GM23338 (cell line): ENCODE measurements around the gene LARGE1. TPM values are rescaled to one million over a fixed set of nuclear protein-coding genes. Genes with fewer than 3 reads are reported as not detected.
A peak's percentile ranks its signal among the peaks of the same experiment; 100 is the strongest.

Experiments
- ATAC-seq: fragments of 200-7000 bp; cut with Tn5 transposase; 3 replicates; pipeline ENCODE4 v1.9.1; 2020
- DNase-seq: peaks from one replicate; pipeline ENCODE4 v3.0.0-alpha.2; 2015; ENCODE audit warnings: low spot score
- H2AFZ ChIP-seq: fragments of 200-600 bp; sonication (generic); 2 replicates; pipeline ENCODE4 v1.8.0; 2016; ENCODE audit warnings: antibody characterized with exemption, mild to moderate bottlenecking, moderate library complexity
- H3F3A ChIP-seq: fragments of 200-600 bp; sonication (generic); replicated peaks from 2 replicates; pipeline ENCODE4 v1.8.0; 2017; ENCODE audit warnings: antibody characterized with exemption, mixed run types, low read depth
- H3K27ac ChIP-seq: fragments of 200-600 bp; sonication (generic); 2 replicates; pipeline ENCODE4 v1.6.1; 2016; ENCODE audit warnings: low read depth
- H3K27me3 ChIP-seq: fragments of 200-600 bp; sonication (generic); 2 replicates; pipeline ENCODE4 v1.8.0; 2016; ENCODE audit warnings: mild to moderate bottlenecking, mixed run types, moderate library complexity; ENCODE audit not compliant: insufficient read depth
- H3K36me3 ChIP-seq: fragments of 200-600 bp; sonication (generic); 2 replicates; pipeline ENCODE4 v1.8.0; 2016; ENCODE audit warnings: mild to moderate bottlenecking; ENCODE audit not compliant: insufficient read depth
- H3K4me1 ChIP-seq: fragments of 200-600 bp; sonication (generic); 2 replicates; pipeline ENCODE4 v1.8.0; 2016; ENCODE audit warnings: mild to moderate bottlenecking, moderate library complexity; ENCODE audit not compliant: insufficient read depth
- H3K4me2 ChIP-seq: fragments of 200-600 bp; sonication (generic); 2 replicates; pipeline ENCODE4 v1.7.1; 2017; ENCODE audit warnings: mixed run types
- H3K4me3 ChIP-seq: fragments of 200-600 bp; sonication (generic); 2 replicates; pipeline ENCODE4 v1.6.1; 2016; ENCODE audit warnings: mixed run types
- H3K79me2 ChIP-seq: fragments of 200-600 bp; sonication (generic); replicated peaks from 2 replicates; pipeline ENCODE4 v1.8.0; 2017; ENCODE audit warnings: mild to moderate bottlenecking; ENCODE audit not compliant: insufficient read depth
- H3K9me2 ChIP-seq: fragments of 200-600 bp; sonication (generic); 2 replicates; pipeline ENCODE4 v1.8.0; 2017; ENCODE audit not compliant: insufficient read depth
- H4K20me1 ChIP-seq: fragments of 200-600 bp; sonication (generic); replicated peaks from 2 replicates; pipeline ENCODE4 v1.8.0; 2017; ENCODE audit warnings: mild to moderate bottlenecking; ENCODE audit not compliant: insufficient read depth
- H3K27ac Mint-ChIP-seq: 2 replicates; pipeline ENCODE4 v1.8.0; 2020; ENCODE audit warnings: inconsistent platforms, mild to moderate bottlenecking, moderate library complexity, mixed read lengths
- H3K27me3 Mint-ChIP-seq: 3 replicates; pipeline ENCODE4 v1.8.0; 2022; ENCODE audit warnings: low read depth, mild to moderate bottlenecking, moderate library complexity, mixed read lengths, inconsistent platforms; ENCODE audit not compliant: insufficient read depth, poor library complexity
- H3K36me3 Mint-ChIP-seq: 3 replicates; pipeline ENCODE4 v1.8.0; 2021; ENCODE audit warnings: low read depth, mild to moderate bottlenecking, inconsistent platforms, moderate library complexity, mixed read lengths
- H3K4me1 Mint-ChIP-seq: 3 replicates; pipeline ENCODE4 v1.8.0; 2020; ENCODE audit warnings: mild to moderate bottlenecking, inconsistent platforms, mixed read lengths
- H3K4me3 Mint-ChIP-seq: 3 replicates; pipeline ENCODE4 v1.8.0; 2021; ENCODE audit warnings: moderate library complexity, mild to moderate bottlenecking, inconsistent platforms, mixed read lengths
- H3K9me3 Mint-ChIP-seq: 3 replicates; pipeline ENCODE4 v1.8.0; 2020; ENCODE audit warnings: moderate library complexity, mild to moderate bottlenecking, inconsistent platforms, mixed read lengths
- EZH2 ChIP-seq: fragments of 200-600 bp; sonication (generic); IDR thresholded peaks from one replicate; pipeline ENCODE4 v1.8.0; 2017; ENCODE audit warnings: antibody characterized with exemption, mild to moderate bottlenecking, low read depth; ENCODE audit not compliant: unreplicated experiment
- JUNB ChIP-seq: IDR thresholded peaks from one replicate; pipeline ENCODE4 v1.6.1; 2016; ENCODE audit warnings: antibody characterized with exemption; ENCODE audit not compliant: unreplicated experiment
- NANOG ChIP-seq: IDR thresholded peaks from 2 replicates; pipeline ENCODE4 v1.6.1; 2016; ENCODE audit warnings: antibody characterized with exemption, borderline replicate concordance
- POLR2AphosphoS5 ChIP-seq: IDR thresholded peaks from 2 replicates; pipeline ENCODE4 v1.6.1; 2016; ENCODE audit warnings: antibody characterized with exemption, low read depth
- REST ChIP-seq: IDR thresholded peaks from one replicate; pipeline ENCODE4 v1.6.1; 2018; ENCODE audit warnings: antibody characterized with exemption; ENCODE audit not compliant: unreplicated experiment
- ZNF331 ChIP-seq: fragments of 250-450 bp; sonication (Bioruptor Pico); IDR thresholded peaks from 2 replicates; pipeline ENCODE4 v1.5.0; 2020; ENCODE audit warnings: low read depth, mild to moderate bottlenecking, moderate library complexity
- ZNF462 ChIP-seq: fragments of 250-450 bp; sonication (Bioruptor Pico); IDR thresholded peaks from 2 replicates; pipeline ENCODE4 v1.5.0; 2020; ENCODE audit warnings: mild to moderate bottlenecking, moderate library complexity
- polyA plus RNA-seq: library from polyadenylated mRNA; unstranded; fragments of >200 nt; fragmentation: Nextera tagmentation; extraction: Ambion mirVana; gene quantifications from 2 replicates; pipeline ENCODE4 v1.2.1, GENCODE V29; 2016
- total RNA-seq: library from RNA; depleted of rRNA; stranded (reverse); fragments of >200 nt; shearing (Covaris generic); gene quantifications from 2 replicates; pipeline ENCODE4 v1.2.3, GENCODE V29; 2014

Gene LARGE1
- total and polyA plus RNA-seq, 2 experiments from 2014 or later: 12.8 to 75.6 TPM

GRCh38 chr22:33865248-33865647 lies 55.0 kb downstream of the LARGE1 start:
- Histone ChIP-seq H4K20me1 (peaks cover 50% of the 10 kb centered on the region), H3K4me3 (no peak overlapping the region), H3K9me2 (peaks cover 5% of the 10 kb centered on the region; the same call in 1 of the 2 replicates), H3K79me2 (peaks cover 100% of the 10 kb centered on the region), H2AFZ (no peak overlapping the region), H3K36me3 (no peaks in the 10 kb centered on the region), H3K27ac (0 out of 2 replicates have a peak overlapping the region, but pooled peaks have one; percentile 50), H3F3A (no peaks in the 10 kb centered on the region), H3K4me1 (peaks cover 17% of the 10 kb centered on the region), H3K4me2 (no peak overlapping the region), H3K27me3 (no peaks in the 10 kb centered on the region)
- Mint-ChIP-seq H3K27ac (no peak overlapping the region), H3K9me3 (no peaks in the 10 kb centered on the region), H3K4me3 (no peak overlapping the region), H3K27me3 (peaks cover 10% of the 10 kb centered on the region), H3K4me1 (peaks cover 55% of the 10 kb centered on the region), H3K36me3 (peaks cover 21% of the 10 kb centered on the region; the same call in 2 of the 3 replicates)
- ATAC-seq (no peak), DNase-seq (no peak)
- no peak for TF ChIP-seq REST
- TF ChIP-seq POLR2AphosphoS5: no peak
- TF ChIP-seq ZNF331: no peak
- no peak for TF ChIP-seq NANOG
- no peak for TF ChIP-seq EZH2
- TF ChIP-seq JUNB: no peak

DNA sequence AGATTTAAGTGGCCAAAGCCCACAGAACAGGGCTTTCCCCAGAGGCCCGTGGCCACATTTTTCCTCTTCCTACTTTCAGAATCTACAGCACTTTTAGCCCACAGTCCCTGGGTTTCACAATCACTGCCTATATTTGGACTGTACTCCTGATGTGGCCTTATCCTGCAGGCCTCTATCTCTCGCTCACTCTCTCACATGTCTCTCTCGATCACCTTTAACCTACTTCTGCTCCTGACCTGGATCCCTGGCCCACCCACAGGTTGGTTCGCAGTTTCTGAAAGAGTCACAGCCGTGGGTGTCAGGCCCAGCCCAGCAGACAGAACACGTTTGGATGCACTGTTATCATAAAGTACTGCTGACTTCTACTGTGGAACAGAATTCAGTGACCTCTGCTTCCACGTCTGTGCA lies 55.5 kb downstream of the LARGE1 start:
- Histone ChIP-seq H4K20me1 (peaks cover 48% of the 10 kb centered on the region), H3F3A (no peaks in the 10 kb centered on the region), H3K4me1 (peaks cover 17% of the 10 kb centered on the region), H3K27ac (no peak overlapping the region), H3K9me2 (peaks cover 5% of the 10 kb centered on the region; the same call in 1 of the 2 replicates), H3K79me2 (peaks cover 100% of the 10 kb centered on the region), H2AFZ (no peak overlapping the region), H3K27me3 (no peaks in the 10 kb centered on the region), H3K36me3 (no peaks in the 10 kb centered on the region), H3K4me3 (no peak overlapping the region), H3K4me2 (no peak overlapping the region)
- DNase-seq (no peak), ATAC-seq (no peak)
- H3K27ac Mint-ChIP-seq: no peak overlapping the region
- H3K4me3 Mint-ChIP-seq: no peak overlapping the region
- H3K4me1 Mint-ChIP-seq: peaks cover 51% of the 10 kb centered on the region
- peaks cover 10% of the 10 kb centered on the region for H3K27me3 Mint-ChIP-seq
- H3K36me3 Mint-ChIP-seq: peaks cover 21% of the 10 kb centered on the region; the same call in 2 of the 3 replicates
- no peaks in the 10 kb centered on the region for H3K9me3 Mint-ChIP-seq
- TF ChIP-seq EZH2: no peak
- no peak for TF ChIP-seq JUNB
- TF ChIP-seq ZNF331: no peak
- TF ChIP-seq REST: no peak
- TF ChIP-seq ZNF462 (CRISPR knock-in tag): no peak
